ENCODE data around the gene IFT57. TPM values are rescaled to one million over a fixed set of nuclear protein-coding genes. Genes with fewer than 3 reads are reported as not detected.

IFT57 gene
- total RNA-seq, 1 donor = 74.9 TPM

DNA sequence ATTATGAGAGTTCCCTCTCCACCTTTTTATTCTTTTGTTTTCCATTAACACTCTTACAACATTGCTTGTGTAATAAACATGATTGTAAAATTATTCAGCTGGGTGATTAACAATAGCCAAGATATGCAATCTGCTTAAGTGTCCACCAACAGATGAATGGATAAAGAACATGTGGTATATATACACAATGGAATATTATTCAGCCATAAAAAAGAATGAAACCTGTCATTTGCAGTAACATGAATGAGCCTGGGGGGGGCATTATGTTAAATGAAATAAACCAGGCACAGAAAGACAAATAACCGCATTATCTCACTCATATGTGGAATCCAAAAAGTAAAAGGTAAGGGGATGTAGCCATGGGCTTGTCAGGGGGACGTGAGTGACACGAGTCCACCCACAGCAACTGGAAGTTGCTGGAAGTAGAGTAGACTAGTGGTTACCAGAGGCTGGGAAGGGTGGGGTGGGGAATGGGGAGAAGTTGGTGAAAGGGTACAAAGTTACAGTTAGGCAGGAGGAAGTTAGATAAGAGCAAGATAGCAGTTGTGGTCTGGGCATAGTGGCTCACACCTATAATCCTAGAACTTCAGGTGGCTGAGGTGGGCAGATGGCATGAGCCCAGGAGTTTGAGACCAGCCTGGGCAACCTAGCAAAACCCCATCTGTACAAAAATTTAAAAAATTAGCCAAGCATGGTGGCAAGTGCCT, 102.7 kb downstream of the IFT57 start:
- H3K4me2 ChIP-seq (ENCODE audit: insufficient read depth, low read length) = no peak overlapping the region
- no peaks in the 10 kb centered on the region for H4K20me1 ChIP-seq (ENCODE audit: insufficient read depth, low read length)
- H2AFZ ChIP-seq (ENCODE audit: low read length) = no peak overlapping the region
- H3K36me3 ChIP-seq (ENCODE audit: insufficient read depth, low read length) = no peaks in the 10 kb centered on the region
- DNase-seq (ENCODE audit: insufficient read length, low spot score, missing footprints) = no peak
- no peak overlapping the region for H3K27ac ChIP-seq (ENCODE audit: low read depth, low read length)
- no peaks in the 10 kb centered on the region for H3K4me1 ChIP-seq (ENCODE audit: insufficient read depth, low read length)
- no peaks in the 10 kb centered on the region for H3K9me3 ChIP-seq (ENCODE audit: low read depth, low read length)
- TF ChIP-seq, protein P1, sequence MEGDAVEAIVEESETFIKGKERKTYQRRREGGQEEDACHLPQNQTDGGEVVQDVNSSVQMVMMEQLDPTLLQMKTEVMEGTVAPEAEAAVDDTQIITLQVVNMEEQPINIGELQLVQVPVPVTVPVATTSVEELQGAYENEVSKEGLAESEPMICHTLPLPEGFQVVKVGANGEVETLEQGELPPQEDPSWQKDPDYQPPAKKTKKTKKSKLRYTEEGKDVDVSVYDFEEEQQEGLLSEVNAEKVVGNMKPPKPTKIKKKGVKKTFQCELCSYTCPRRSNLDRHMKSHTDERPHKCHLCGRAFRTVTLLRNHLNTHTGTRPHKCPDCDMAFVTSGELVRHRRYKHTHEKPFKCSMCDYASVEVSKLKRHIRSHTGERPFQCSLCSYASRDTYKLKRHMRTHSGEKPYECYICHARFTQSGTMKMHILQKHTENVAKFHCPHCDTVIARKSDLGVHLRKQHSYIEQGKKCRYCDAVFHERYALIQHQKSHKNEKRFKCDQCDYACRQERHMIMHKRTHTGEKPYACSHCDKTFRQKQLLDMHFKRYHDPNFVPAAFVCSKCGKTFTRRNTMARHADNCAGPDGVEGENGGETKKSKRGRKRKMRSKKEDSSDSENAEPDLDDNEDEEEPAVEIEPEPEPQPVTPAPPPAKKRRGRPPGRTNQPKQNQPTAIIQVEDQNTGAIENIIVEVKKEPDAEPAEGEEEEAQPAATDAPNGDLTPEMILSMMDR (IDR thresholded peaks at IDR 0.05; ENCODE audit: extremely low read depth, low read depth, low read length) = no peak
- no peaks in the 10 kb centered on the region for H3K79me2 ChIP-seq (ENCODE audit: insufficient read depth, low read length)
- H3K4me3 ChIP-seq (ENCODE audit: insufficient read depth, low read length) = no peak overlapping the region
- H3K27me3 ChIP-seq (ENCODE audit: insufficient read depth, low read length) = peaks cover 12% of the 10 kb centered on the region

DNA sequence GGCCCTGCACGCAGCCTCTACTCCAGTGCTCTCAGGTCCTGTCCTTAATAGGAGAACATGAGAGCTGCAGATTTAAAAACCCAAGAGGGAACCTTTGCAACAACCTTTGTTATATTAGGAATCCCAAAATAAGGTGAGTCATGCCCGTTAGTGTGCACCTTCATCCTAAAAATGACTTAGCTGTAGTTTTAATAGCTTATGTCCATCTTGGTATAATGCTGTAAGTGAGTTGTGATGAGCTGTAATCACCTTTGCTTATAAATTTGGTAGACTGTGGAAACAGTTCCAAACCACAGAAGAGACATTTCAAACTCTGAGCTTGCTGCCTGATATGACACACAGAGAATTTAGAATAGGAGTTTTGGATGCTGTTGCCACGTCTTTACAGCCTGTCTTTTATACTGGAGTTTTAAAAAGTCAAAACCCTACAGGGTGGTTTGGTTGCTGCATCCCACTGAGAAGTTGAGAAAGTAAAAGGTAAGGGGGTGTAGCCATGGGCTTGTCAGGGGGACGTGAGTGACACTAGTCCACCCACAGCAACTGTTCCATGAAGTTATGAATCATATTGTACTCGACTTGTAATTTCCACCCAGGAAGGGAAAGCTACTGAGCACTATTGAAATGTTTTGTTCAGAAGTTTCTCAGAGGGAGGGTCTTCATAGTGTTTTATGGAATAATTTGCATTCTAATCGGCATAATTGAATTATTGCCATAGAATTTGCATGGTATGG, 104.0 kb downstream of the IFT57 start:
- no peaks in the 10 kb centered on the region for H3K36me3 ChIP-seq (ENCODE audit: insufficient read depth, low read length)
- no peaks in the 10 kb centered on the region for H3K79me2 ChIP-seq (ENCODE audit: insufficient read depth, low read length)
- TF ChIP-seq, protein P1 (IDR thresholded peaks at IDR 0.05; ENCODE audit: extremely low read depth, low read depth, low read length) = no peak
- H3K9me3 ChIP-seq (ENCODE audit: low read depth, low read length) = no peaks in the 10 kb centered on the region
- no peak overlapping the region for H2AFZ ChIP-seq (ENCODE audit: low read length)
- H3K4me3 ChIP-seq (ENCODE audit: insufficient read depth, low read length) = no peak overlapping the region
- peak; percentile 83 for DNase-seq (ENCODE audit: insufficient read length, low spot score, missing footprints)
- no peak overlapping the region for H3K4me2 ChIP-seq (ENCODE audit: insufficient read depth, low read length)
- H3K4me1 ChIP-seq (ENCODE audit: insufficient read depth, low read length) = no peaks in the 10 kb centered on the region
- no peak overlapping the region for H3K27ac ChIP-seq (ENCODE audit: low read depth, low read length)
- peaks cover 12% of the 10 kb centered on the region for H3K27me3 ChIP-seq (ENCODE audit: insufficient read depth, low read length)
- H4K20me1 ChIP-seq (ENCODE audit: insufficient read depth, low read length) = no peaks in the 10 kb centered on the region

DNA sequence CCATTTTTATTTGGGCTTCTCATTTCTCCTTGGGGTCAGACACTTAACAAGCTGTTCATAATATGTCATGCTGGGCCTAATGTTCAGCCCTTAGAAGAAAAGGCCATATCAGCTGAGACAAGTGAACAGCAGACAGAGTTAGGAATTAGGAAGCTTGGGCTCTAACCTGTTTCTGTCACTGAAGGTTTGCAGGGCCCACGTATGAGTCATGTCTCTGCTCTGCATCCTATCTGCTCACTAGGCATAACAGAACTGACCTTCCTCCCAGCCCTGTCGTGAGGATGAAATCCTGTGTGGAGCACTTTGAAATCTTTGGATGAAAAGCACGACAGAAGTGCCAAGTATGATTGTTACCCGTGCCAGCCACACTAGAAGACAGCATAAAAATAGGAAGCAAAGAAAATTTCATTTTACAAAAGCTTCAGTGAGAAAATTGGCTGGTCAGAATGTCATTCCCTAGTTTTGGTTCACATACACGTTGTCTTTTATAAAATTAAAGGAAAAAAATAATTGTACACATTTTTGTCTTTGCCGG, 104.9 kb downstream of the IFT57 start:
- Histone ChIP-seq H3K4me3 (ENCODE audit: insufficient read depth, low read length) (no peak overlapping the region), H3K79me2 (ENCODE audit: insufficient read depth, low read length) (no peaks in the 10 kb centered on the region), H3K9me3 (ENCODE audit: low read depth, low read length) (no peaks in the 10 kb centered on the region), H3K27ac (ENCODE audit: low read depth, low read length) (no peak overlapping the region), H3K4me1 (ENCODE audit: insufficient read depth, low read length) (no peaks in the 10 kb centered on the region), H3K27me3 (ENCODE audit: insufficient read depth, low read length) (peaks cover 12% of the 10 kb centered on the region), H3K4me2 (ENCODE audit: insufficient read depth, low read length) (no peak overlapping the region), H2AFZ (ENCODE audit: low read length) (no peak overlapping the region), H4K20me1 (ENCODE audit: insufficient read depth, low read length) (no peaks in the 10 kb centered on the region), H3K36me3 (ENCODE audit: insufficient read depth, low read length) (no peaks in the 10 kb centered on the region)
- DNase-seq (ENCODE audit: insufficient read length, low spot score, missing footprints) = no peak
- TF ChIP-seq, protein P1 (IDR thresholded peaks at IDR 0.05; ENCODE audit: extremely low read depth, low read depth, low read length) = no peak
